Fibroblast of mammary gland (primary cell): ENCODE results near the gene TTLL5.

Experiments
- DNase-seq: peaks from one replicate; pipeline ENCODE4 v3.0.0-alpha.2; 2010; ENCODE audit warnings: low read depth
- H3K4me3 ChIP-seq: 2 replicates; pipeline ENCODE4 v1.5.1; 2011; ENCODE audit warnings: low read depth, mild to moderate bottlenecking, low read length, moderate library complexity; ENCODE audit not compliant: control insufficient read depth
- CTCF ChIP-seq: conservative IDR thresholded peaks from 2 replicates; pipeline ENCODE4 v1.5.1; 2011; ENCODE audit warnings: low read depth, low read length, inconsistent platforms; ENCODE audit not compliant: control insufficient read depth, insufficient read depth

The TTLL5 gene

GRCh38 chr14:75770635-75771034, 109.6 kb downstream of the TTLL5 start:
- peak; percentile 4 for DNase-seq
- H3K4me3 ChIP-seq = no peak overlapping the region
- TF ChIP-seq CTCF = no peak

- DNase-seq = no peak
- H3K4me3 ChIP-seq = no peak overlapping the region
- TF ChIP-seq CTCF = no peak
Measured at GRCh38 chr14:75771595-75771994, 110.5 kb downstream of the TTLL5 start.

- TF ChIP-seq CTCF = no peak
- DNase-seq = no peak
- H3K4me3 ChIP-seq = no peak overlapping the region
Measured at GRCh38 chr14:75773046-75773445, 112.0 kb downstream of the TTLL5 start.

- no peak for DNase-seq
- no peak overlapping the region for H3K4me3 ChIP-seq
- no peak for TF ChIP-seq CTCF
Measured at GRCh38 chr14:75781096-75781495, 120.0 kb downstream of the TTLL5 start.

- no peak for DNase-seq
- no peak for TF ChIP-seq CTCF
- no peak overlapping the region for H3K4me3 ChIP-seq
Measured at GRCh38 chr14:75783184-75783583, 122.1 kb downstream of the TTLL5 start.

- DNase-seq = no peak
- H3K4me3 ChIP-seq = no peak overlapping the region
- TF ChIP-seq CTCF = no peak
Measured at GRCh38 chr14:75783602-75784313, 122.7 kb downstream of the TTLL5 start.

- TF ChIP-seq CTCF = no peak
- no peak overlapping the region for H3K4me3 ChIP-seq
Measured at GRCh38 chr14:75784314-75784686, 123.3 kb downstream of the TTLL5 start.

More at GRCh38 chr14:75784314-75784686, 123.3 kb downstream of the TTLL5 start:
- no peak for DNase-seq
